ENCODE measurements around the gene YAE1.

DNA sequence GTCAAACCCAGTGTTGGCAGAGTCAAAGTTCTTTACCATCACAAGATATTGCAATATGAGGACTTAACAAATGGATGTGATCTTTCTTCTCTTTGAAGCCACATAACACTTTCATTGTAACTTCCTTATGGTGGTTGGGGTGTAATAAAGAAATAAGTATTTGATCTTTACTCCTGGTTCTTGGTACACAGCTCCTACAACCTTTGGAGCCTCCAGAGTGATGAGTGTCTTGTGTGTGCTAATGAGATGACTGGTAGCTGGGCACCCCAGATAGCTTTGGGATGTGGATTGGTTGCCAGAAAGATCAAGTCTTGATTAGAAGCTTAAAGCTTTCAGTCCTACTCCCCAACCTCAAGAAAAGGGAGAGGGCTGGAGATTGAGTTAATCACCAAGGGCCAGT is 31.1 kb upstream of the YAE1 start:
- TF ChIP-seq, protein P1, sequence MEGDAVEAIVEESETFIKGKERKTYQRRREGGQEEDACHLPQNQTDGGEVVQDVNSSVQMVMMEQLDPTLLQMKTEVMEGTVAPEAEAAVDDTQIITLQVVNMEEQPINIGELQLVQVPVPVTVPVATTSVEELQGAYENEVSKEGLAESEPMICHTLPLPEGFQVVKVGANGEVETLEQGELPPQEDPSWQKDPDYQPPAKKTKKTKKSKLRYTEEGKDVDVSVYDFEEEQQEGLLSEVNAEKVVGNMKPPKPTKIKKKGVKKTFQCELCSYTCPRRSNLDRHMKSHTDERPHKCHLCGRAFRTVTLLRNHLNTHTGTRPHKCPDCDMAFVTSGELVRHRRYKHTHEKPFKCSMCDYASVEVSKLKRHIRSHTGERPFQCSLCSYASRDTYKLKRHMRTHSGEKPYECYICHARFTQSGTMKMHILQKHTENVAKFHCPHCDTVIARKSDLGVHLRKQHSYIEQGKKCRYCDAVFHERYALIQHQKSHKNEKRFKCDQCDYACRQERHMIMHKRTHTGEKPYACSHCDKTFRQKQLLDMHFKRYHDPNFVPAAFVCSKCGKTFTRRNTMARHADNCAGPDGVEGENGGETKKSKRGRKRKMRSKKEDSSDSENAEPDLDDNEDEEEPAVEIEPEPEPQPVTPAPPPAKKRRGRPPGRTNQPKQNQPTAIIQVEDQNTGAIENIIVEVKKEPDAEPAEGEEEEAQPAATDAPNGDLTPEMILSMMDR (IDR thresholded peaks at IDR 0.05) = no peak
- no peak for TF ChIP-seq EP300 (IDR thresholded peaks at IDR 0.05)
- TF ChIP-seq POLR2A (IDR thresholded peaks at IDR 0.05) = no peak
